ENCODE results near the gene PKN3.

GRCh38 chr9:128732576-128732975 lies 30.3 kb downstream of the PKN3 start:
- no peak for TF ChIP-seq CTCF (IDR thresholded peaks at IDR 0.05)
- TF ChIP-seq POLR2A (IDR thresholded peaks at IDR 0.05): no peak

Measured in lower leg skin (tissue), 3 donors.